HepG2 (cell line): ENCODE data around the gene KRTAP20-2. TPM values are rescaled to one million over a fixed set of nuclear protein-coding genes. Genes with fewer than 3 reads are reported as not detected.

Source experiments
- ATAC-seq: fragments of 200-7000 bp; cut with Tn5 transposase; 3 replicates; pipeline ENCODE4 v1.9.1; 2020; ENCODE audit warnings: mild to moderate bottlenecking, moderate library complexity
- BruUV-seq: library from RNA; stranded (reverse); fragments of 400-500 nt; replicated peaks from 2 replicates; lab custom pipeline; 2021; lab: Mats Ljungman, UMichigan
- CTCF ChIA-PET: fragments of 300-600 bp; formaldehyde crosslinking; extraction: SDS; loops from one replicate; lab custom pipeline; 2021; ENCODE audit warnings: low total read pairs, inconsistent platforms, low intra/inter-chr PET ratio; lab: Yijun Ruan, JAX
- POLR2A ChIA-PET: fragments of 350-600 bp; sonication (Branson Sonifier 250); formaldehyde crosslinking; loops from one replicate; lab custom pipeline; 2020; ENCODE audit warnings: antibody characterized with exemption, inconsistent platforms; lab: Yijun Ruan, JAX
- DNase-seq: peaks from one replicate; pipeline ENCODE4 v3.0.0-alpha.2; 2015; ENCODE audit warnings: low spot score
- FAIRE-seq: peaks from 3 replicates; lab custom pipeline; 2011; peaks lifted over from hg19 to GRCh38; lab: Jason Lieb, UNC
- H2AFZ ChIP-seq: one replicate; pipeline ENCODE4 v1.6.1; 2011; ENCODE audit warnings: low read length, inconsistent platforms
- H3K27ac ChIP-seq: fragments of 300-600 bp; 3 replicates; pipeline ENCODE4 v1.8.0; 2011; ENCODE audit warnings: mixed run types, mild to moderate bottlenecking, mixed read lengths, low read length, inconsistent platforms; ENCODE audit not compliant: insufficient read depth; ENCODE audit errors: extremely low read length
- H3K27me3 ChIP-seq, 2 experiments: fragments of 200-600 bp in 1 of 2; 2 replicates in 1 of 2; 3 replicates in 1 of 2; pipeline versions ENCODE4 v1.6.0 to v1.8.0; 2011; ENCODE audit warnings: low read length in 2 of 2, mild to moderate bottlenecking in 2 of 2, moderate library complexity in 2 of 2, inconsistent platforms in 1 of 2; ENCODE audit not compliant: insufficient read depth in 2 of 2, control insufficient read depth in 1 of 2
- H3K36me3 ChIP-seq, 2 experiments: fragments of 200-600 bp in 1 of 2; replicated peaks in 1 of 2; 2 replicates in 1 of 2; 3 replicates in 1 of 2; pipeline versions ENCODE4 v1.5.1 to v1.8.0; 2011; ENCODE audit warnings: low read length in 2 of 2, inconsistent platforms in 1 of 2; ENCODE audit not compliant: insufficient read depth in 2 of 2, control insufficient read depth in 1 of 2
- H3K4me1 ChIP-seq: 2 replicates; pipeline ENCODE4 v1.5.1; 2012; ENCODE audit warnings: low read length, inconsistent platforms; ENCODE audit not compliant: insufficient read depth
- H3K4me2 ChIP-seq: 2 replicates; pipeline ENCODE4 v1.6.0; 2011; ENCODE audit warnings: low read depth, low read length, inconsistent platforms
- H3K4me3 ChIP-seq, 3 experiments: fragments of 200-600 bp in 1 of 3; sonication (generic), shearing (Covaris generic) in 1 of 3; replicated peaks in 1 of 3; 2 replicates each; pipeline ENCODE4 v1.5.1; 2011 to 2016; ENCODE audit warnings: low read length in 3 of 3, inconsistent platforms in 2 of 3, low read depth in 2 of 3, mild to moderate bottlenecking in 2 of 3, control low read depth in 1 of 3, mixed read lengths in 1 of 3; ENCODE audit not compliant: insufficient read depth in 1 of 3
- H3K79me2 ChIP-seq: one replicate; pipeline ENCODE4 v1.6.1; 2011; ENCODE audit warnings: low read length, inconsistent platforms; ENCODE audit not compliant: insufficient read depth
- H3K9ac ChIP-seq: 2 replicates; pipeline ENCODE4 v1.6.0; 2011; ENCODE audit warnings: mild to moderate bottlenecking, low read depth, low read length, inconsistent platforms; ENCODE audit not compliant: insufficient read depth
- H3K9me3 ChIP-seq: 2 replicates; pipeline ENCODE4 v1.5.1; 2012; ENCODE audit warnings: mild to moderate bottlenecking, low read length
- H4K20me1 ChIP-seq: 2 replicates; pipeline ENCODE4 v1.6.0; 2011; ENCODE audit warnings: inconsistent platforms, mild to moderate bottlenecking, low read length, moderate library complexity; ENCODE audit not compliant: insufficient read depth
- FOXP1 ChIP-seq, 2 experiments: fragments of 450-650 bp in 1 of 2; IDR thresholded peaks; 2 replicates each; pipeline ENCODE4 v1.6.1; 2017 to 2018; ENCODE audit warnings: antibody characterized with exemption in 1 of 2
- SALL1 ChIP-seq: sonication (generic); formaldehyde crosslinking; IDR thresholded peaks from 2 replicates; pipeline ENCODE4 v1.8.0; 2022; ENCODE audit warnings: mild to moderate bottlenecking, missing genetic modification reagents
- TGIF2 ChIP-seq: IDR thresholded peaks from 2 replicates; pipeline ENCODE4 v1.6.1; 2016; ENCODE audit warnings: control low read depth, missing compliant biosample characterization
- WGBS: methylation state at CpG from one replicate; pipeline ENCODE4 v1.1.6; 2017; ENCODE audit warnings: low lambda C conversion rate; 5-methylcytosine and 5-hydroxymethylcytosine counted together
- in situ Hi-C: cut with HindIII; loops from 2 replicates; pipeline ENCODE4 v1.10.0; 2017; ENCODE audit warnings: low pct_unique_long_range_greater_than_20kb; ENCODE audit not compliant: extremely low pct_ligation_motif_present
- intact Hi-C: fragments of 100-400 bp; cut with micrococcal nuclease; formaldehyde crosslinking; loops from one replicate; pipeline ENCODE4 v1.10.0; 2022; ENCODE audit not compliant: unreplicated experiment
- polyA plus RNA-seq, 8 experiments: library from polyadenylated mRNA; depleted of rRNA in 3 of 8; stranded (reverse) in 7 of 8; unstranded in 1 of 8; fragments of >200 nt; fragmentation: Illumina TruSeq in 4 of 8; extraction: Trizol in 4 of 8; gene quantifications; 2 replicates each; pipeline versions ENCODE4 v1.2.1 to v1.2.3, GENCODE V29; 2011 to 2016; ENCODE audit warnings: low read depth in 4 of 8, missing spikeins in 1 of 8, mixed read lengths in 1 of 8; ENCODE audit not compliant: insufficient read depth in 1 of 8
- total RNA-seq, 5 experiments: library from RNA; depleted of rRNA; stranded (reverse); fragments of >200 nt; fragmentation: Illumina TruSeq; extraction: Trizol; gene quantifications; 2 replicates each; pipeline ENCODE4 v1.2.3, GENCODE V29; 2016; ENCODE audit warnings: low read depth in 1 of 5
- TF ChIP-seq, protein P1 (sequence below): IDR thresholded peaks from 2 replicates; pipeline ENCODE4 v1.6.1; 2012; ENCODE audit warnings: low read length, improper control_type of control experiment

The KRTAP20-2 gene
- total and polyA plus RNA-seq, 2 of the 13 experiments (the other 11 are each of a cell fraction or from before 2014, with no cell fraction given) = not detected

DNA sequence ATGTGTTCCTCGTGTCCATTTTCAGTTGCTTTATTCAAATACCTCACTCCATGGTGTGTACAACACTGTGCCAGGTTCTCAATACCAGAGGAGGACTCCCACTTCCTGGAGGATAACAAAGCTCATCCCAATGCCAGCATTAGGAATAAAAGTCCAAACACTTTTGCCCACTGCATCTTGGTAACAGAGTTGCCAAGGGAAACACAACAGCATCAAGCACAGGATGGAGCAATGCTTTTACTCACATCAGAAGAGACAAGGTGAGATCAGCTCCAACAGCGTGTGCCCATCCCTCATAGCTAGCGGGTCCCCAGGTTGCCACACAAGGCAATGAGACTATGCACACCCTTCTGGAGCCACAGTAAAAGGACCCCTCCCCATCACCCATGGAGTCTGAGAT lies 11.6 kb upstream of the KRTAP20-2 start (continued):
- TF ChIP-seq, protein P1, sequence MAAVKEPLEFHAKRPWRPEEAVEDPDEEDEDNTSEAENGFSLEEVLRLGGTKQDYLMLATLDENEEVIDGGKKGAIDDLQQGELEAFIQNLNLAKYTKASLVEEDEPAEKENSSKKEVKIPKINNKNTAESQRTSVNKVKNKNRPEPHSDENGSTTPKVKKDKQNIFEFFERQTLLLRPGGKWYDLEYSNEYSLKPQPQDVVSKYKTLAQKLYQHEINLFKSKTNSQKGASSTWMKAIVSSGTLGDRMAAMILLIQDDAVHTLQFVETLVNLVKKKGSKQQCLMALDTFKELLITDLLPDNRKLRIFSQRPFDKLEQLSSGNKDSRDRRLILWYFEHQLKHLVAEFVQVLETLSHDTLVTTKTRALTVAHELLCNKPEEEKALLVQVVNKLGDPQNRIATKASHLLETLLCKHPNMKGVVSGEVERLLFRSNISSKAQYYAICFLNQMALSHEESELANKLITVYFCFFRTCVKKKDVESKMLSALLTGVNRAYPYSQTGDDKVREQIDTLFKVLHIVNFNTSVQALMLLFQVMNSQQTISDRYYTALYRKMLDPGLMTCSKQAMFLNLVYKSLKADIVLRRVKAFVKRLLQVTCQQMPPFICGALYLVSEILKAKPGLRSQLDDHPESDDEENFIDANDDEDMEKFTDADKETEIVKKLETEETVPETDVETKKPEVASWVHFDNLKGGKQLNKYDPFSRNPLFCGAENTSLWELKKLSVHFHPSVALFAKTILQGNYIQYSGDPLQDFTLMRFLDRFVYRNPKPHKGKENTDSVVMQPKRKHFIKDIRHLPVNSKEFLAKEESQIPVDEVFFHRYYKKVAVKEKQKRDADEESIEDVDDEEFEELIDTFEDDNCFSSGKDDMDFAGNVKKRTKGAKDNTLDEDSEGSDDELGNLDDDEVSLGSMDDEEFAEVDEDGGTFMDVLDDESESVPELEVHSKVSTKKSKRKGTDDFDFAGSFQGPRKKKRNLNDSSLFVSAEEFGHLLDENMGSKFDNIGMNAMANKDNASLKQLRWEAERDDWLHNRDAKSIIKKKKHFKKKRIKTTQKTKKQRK = no peak
- TF ChIP-seq TGIF2 (CRISPR knock-in tag) = no peak

DNA sequence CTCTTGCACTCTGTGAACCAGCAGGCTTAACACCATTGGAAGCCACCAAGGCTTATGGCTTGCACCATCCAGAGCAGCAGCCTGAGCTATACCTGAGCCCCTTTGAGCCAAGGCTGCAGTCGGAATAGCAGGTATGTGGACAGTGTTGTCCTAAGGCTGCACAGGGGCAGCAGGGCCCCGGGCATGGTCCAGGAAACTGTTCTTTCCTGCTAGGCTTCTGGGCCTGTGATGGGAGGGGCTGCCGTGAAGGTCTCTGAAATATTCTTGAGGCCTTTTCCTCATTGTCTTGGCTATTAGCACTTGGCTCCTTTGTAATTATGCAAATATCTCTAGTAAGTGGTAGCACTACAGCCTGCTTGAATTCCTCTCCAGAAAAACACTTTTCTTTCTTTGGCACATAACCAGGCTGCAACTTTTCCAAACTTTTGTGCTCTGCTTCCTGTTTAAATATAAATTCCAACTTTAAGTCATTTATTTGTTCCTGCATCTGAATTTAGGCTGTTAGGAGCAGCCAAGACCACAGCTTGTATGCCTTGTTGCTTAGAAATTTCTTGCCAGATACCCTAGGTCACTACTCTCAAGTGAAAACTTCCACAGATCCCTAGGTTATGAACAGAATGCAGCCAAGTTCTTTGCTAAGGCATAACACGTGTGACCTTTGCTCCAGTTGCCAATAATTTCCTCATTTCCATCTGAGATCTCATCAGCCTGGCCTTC lies 9.4 kb upstream of the KRTAP20-2 start:
- CTCF ChIA-PET = no interaction called here
- WGBS = 5% methylated on average over 4 of the region's 4 CpGs
- Histone ChIP-seq H3K27me3 (no peaks in the 10 kb centered on the region), H3K4me2 (no peak overlapping the region), H3K4me1 (no peaks in the 10 kb centered on the region), H3K27ac (no peak overlapping the region), H3K9ac (no peak overlapping the region), H3K9me3 (peaks cover 91% of the 10 kb centered on the region), H4K20me1 (no peaks in the 10 kb centered on the region), H3K4me3 (no peak overlapping the region), H2AFZ (no peak overlapping the region), H3K36me3 (no peaks in the 10 kb centered on the region), H3K79me2 (no peaks in the 10 kb centered on the region)
- in situ Hi-C loops = no loop called here
- POLR2A ChIA-PET = no interaction called here
- TF ChIP-seq SALL1 (no peak), FOXP1 (IDR thresholded peaks at IDR 0.05) (no peak), FOXP1 (CRISPR knock-in tag; IDR thresholded peaks at IDR 0.05) (no peak)
- intact Hi-C loops = no loop called here
- FAIRE-seq (no peak), ATAC-seq (no peak), DNase-seq (no peak)
- BruUV-seq = no TSS peak
